ENCODE measurements around the gene NPIPA7. TPM values are rescaled to one million over a fixed set of nuclear protein-coding genes. Genes with fewer than 3 reads are reported as not detected.
"Not testable (repeated sequence)": the region's sequence is repeated elsewhere in the genome, so short reads cannot be mapped to it uniquely, and the experiment has no call there.

The NPIPA7 gene
- polyA plus RNA-seq, 3 donors from 2014 or later = 0.90 to 1.0 TPM; not detected in 1

DNA sequence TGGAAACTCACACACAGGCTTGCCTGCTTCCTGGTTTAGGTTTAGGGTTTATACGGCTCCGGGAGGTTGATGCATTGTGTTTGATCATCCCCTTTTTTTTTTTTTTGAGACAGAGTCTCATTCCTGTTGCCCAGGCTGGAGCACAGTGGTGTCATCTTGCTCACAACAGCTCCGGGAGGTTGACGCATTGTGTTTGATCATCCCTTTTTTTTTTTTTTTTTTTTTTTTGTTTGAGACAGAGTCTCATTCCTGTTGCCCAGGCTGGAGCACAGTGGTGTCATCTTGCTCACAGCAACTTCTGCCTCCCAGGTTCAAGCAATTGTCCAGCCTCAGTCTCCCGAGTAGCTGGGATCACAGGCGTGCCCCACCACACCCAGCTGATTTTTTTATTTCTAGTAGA, 20.7 kb downstream of the NPIPA7 start:
- not testable (repeated sequence) for H3K4me3 Mint-ChIP-seq; H3K4me1 Mint-ChIP-seq; H3K36me3 Mint-ChIP-seq; DNase-seq; H3K9me3 Mint-ChIP-seq; H3K27ac Mint-ChIP-seq; H3K27me3 Mint-ChIP-seq (ENCODE audit: low read depth in 3 of 3)

DNA sequence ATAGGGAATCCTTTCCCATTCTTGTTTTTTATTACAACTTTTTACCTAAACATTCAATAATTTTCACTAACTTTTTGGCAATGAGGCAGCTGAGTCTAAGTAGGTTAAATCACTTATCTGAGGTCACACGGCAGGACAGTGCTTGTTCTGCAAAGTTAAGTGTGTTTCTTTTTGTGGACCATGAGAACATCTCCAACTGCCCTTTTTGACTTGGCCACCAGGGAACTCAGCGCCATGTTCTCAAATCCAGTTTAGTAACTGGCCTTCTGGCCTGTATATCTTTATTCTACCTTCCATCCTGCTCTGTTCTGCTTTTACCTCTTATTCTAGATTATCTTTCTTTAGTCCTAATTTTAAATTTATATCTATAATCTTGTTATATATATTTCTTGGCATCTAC, 23.4 kb downstream of the NPIPA7 start:
- not testable (repeated sequence) for H3K36me3 Mint-ChIP-seq; H3K27ac Mint-ChIP-seq; H3K4me1 Mint-ChIP-seq; H3K27me3 Mint-ChIP-seq (ENCODE audit: low read depth in 3 of 3); H3K4me3 Mint-ChIP-seq; DNase-seq; H3K9me3 Mint-ChIP-seq

DNA sequence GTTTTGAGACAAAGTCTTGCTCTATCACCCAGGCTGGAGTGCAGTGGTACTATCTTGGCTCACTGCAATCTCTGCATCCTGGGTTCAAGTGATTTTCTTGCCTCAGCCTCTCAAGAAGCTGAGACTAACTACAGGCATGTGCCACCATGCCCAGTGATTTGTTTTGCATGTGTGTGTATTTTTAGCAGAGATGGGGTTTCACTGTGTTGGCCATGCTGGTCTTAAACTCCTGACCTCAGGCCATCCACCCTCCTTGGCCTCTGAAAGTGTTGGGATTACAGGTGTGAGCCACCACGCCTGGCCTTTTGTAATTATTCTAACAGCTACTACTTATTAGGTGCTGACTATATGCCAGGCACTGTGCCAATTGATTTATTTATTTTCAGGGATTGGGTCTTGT, 25.3 kb downstream of the NPIPA7 start:
- H3K27me3 Mint-ChIP-seq (ENCODE audit: low read depth in 3 of 3) = not testable (repeated sequence)

DNA sequence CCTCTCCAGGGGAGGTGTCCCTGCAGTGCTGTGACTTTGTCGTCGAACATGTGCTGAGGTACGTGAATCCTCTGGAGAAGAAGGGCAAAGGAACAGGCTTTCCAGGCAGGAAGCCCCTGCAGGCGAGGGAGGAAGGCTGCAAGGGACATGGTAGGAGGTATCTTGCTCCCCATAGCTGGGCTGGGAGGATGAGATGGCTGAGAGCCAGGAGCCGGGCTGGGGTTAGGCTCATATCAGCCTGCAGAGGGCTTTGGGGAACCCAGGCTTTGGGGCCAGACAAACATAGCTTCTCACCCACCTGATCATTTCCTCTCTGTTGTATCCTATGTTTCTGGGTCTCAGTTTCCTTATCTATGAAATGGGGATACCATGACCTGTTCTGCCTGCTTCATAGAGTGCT, 26.5 kb downstream of the NPIPA7 start:
- not testable (repeated sequence) for H3K4me1 Mint-ChIP-seq; H3K9me3 Mint-ChIP-seq; H3K27me3 Mint-ChIP-seq (ENCODE audit: low read depth in 3 of 3); H3K4me3 Mint-ChIP-seq; H3K27ac Mint-ChIP-seq; H3K36me3 Mint-ChIP-seq; DNase-seq

More for the DNA sequence above, 25.3 kb downstream of the NPIPA7 start:
- not testable (repeated sequence) for DNase-seq, H3K4me3 Mint-ChIP-seq, H3K9me3 Mint-ChIP-seq, H3K36me3 Mint-ChIP-seq, H3K27ac Mint-ChIP-seq, H3K4me1 Mint-ChIP-seq

- not testable (repeated sequence) for H3K36me3 Mint-ChIP-seq; DNase-seq; H3K9me3 Mint-ChIP-seq; H3K4me3 Mint-ChIP-seq; H3K27ac Mint-ChIP-seq; H3K4me1 Mint-ChIP-seq; H3K27me3 Mint-ChIP-seq (ENCODE audit: low read depth in 3 of 3)
Measured at GRCh38 chr16:16408430-16408829, 29.5 kb downstream of the NPIPA7 start.

DNA sequence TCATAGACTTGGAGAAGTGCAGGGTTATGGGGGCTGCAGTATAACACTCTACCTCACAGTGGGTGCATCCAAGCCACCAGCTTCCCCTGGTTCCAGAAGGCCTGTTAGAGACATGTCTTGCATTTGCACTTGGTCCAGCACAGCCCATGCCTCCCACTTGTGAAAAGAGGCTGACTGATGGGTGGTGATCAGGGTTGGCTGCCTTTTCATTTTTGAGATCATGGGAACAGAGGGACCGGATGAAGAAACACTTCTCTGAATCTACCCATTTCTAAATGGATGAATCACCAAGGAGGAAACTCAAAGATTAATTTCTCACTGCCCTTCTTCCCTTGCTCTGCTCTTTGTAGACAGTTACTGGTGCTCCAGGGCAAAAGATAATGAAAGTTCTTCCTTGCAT, 34.8 kb downstream of the NPIPA7 start:
- not testable (repeated sequence) for H3K36me3 Mint-ChIP-seq; H3K9me3 Mint-ChIP-seq; H3K4me1 Mint-ChIP-seq; H3K27me3 Mint-ChIP-seq (ENCODE audit: low read depth in 3 of 3); H3K27ac Mint-ChIP-seq; H3K4me3 Mint-ChIP-seq; DNase-seq

DNA sequence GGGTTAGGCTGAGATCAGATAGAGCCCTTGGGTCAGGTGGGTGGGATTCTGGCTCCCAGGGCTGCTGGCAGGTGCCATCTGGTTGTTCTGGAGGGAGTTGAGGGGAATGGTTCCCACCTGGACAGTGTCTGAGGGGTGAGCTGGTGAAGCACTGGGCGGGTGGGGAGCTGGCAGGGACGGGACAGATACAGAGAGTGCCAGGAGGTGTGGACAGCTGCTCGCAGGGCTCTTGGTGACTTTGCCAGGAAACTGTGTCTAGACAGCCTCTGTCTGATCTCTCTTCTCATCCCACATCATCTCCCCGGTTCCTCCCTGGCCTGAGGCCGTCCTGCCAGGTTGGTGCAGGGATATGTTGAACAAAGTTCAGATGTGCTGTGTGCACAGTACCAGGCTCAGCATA, 38.1 kb downstream of the NPIPA7 start:
- DNase-seq; H3K36me3 Mint-ChIP-seq; H3K4me1 Mint-ChIP-seq; H3K27ac Mint-ChIP-seq; H3K4me3 Mint-ChIP-seq; H3K27me3 Mint-ChIP-seq (ENCODE audit: low read depth in 3 of 3); H3K9me3 Mint-ChIP-seq: not testable (repeated sequence)

DNA sequence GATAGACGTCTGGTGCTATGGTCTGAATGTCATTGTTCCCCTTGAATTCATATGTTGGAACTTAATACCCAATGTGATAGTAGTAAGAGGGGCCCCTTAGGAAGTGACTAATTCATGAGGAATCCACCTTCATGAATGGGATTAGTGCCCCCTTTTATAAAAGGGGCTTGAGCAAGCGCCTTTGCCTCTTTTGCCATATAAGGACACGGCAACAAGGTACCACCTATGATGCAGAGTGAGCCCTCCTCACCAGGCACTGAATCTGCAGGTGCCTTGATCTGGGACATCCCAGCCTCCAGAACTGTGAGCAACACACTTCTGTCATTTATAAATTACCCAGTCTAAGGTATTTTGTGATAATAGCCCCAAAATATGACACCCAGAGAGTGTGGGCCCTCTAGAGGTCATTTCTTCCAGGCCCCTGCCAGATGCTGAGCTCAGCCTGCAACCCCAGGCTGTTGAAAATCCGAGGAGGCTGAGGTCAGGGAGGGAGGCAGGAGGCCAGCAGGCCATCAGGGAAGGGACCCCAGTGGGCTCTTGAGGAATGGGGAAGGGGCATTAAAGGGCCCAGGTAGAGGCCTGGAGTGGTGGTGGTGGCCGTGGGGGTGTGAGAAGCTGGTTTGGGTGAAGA, 39.1 kb downstream of the NPIPA7 start:
- not testable (repeated sequence) for H3K27ac Mint-ChIP-seq, H3K4me1 Mint-ChIP-seq, H3K4me3 Mint-ChIP-seq

GRCh38 chr16:16420515-16420914, 41.6 kb downstream of the NPIPA7 start:
- not testable (repeated sequence) for H3K4me3 Mint-ChIP-seq; DNase-seq; H3K27ac Mint-ChIP-seq; H3K4me1 Mint-ChIP-seq; H3K27me3 Mint-ChIP-seq (ENCODE audit: low read depth in 3 of 3); H3K36me3 Mint-ChIP-seq; H3K9me3 Mint-ChIP-seq

More for the DNA sequence above, 39.1 kb downstream of the NPIPA7 start:
- H3K9me3 Mint-ChIP-seq; H3K27me3 Mint-ChIP-seq (ENCODE audit: low read depth in 3 of 3); H3K36me3 Mint-ChIP-seq; DNase-seq: not testable (repeated sequence)

DNA sequence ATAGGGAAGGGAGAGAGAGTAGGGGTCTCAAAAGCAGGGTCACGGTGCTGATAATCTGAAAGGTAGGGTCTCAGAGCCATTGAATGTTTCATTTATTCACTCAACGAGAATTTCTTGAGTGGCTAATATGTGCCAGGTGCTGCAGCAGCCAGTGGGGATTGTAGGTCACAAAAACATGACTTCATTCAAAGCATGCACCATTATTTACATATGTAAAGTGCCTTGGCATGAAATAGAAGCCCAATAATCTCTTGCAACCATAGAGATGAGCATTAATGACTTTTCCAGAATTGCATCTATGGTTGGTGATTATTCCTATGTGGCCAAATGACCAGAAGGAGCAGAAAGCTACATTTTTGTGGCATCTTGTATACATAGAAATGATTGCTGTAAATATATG, 46.2 kb downstream of the NPIPA7 start:
- H3K36me3 Mint-ChIP-seq; H3K4me1 Mint-ChIP-seq; H3K27me3 Mint-ChIP-seq (ENCODE audit: low read depth in 3 of 3); H3K4me3 Mint-ChIP-seq; H3K9me3 Mint-ChIP-seq; H3K27ac Mint-ChIP-seq; DNase-seq: not testable (repeated sequence)

GRCh38 chr16:16431135-16431534, 52.2 kb downstream of the NPIPA7 start:
- not testable (repeated sequence) for H3K4me1 Mint-ChIP-seq

DNA sequence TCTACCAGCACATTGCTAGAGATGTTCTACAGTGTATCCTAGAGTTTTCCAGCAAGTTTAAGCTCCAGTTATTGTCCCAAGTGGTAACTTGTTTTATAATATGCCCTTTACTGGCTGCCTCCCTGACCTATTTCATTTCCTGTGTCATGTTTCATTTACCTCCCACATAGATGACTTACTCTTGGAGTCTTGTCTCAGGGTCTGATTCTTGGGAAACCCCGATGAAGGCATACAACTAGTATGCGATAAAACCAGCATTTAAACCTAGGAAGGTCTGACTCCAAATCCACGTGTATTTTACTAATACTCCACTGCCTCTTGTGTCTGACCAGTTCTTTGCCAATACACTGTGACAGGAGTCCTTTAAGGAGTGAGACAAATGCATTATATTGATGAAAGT, 55.8 kb downstream of the NPIPA7 start:
- H3K27me3 Mint-ChIP-seq (ENCODE audit: low read depth in 3 of 3); H3K36me3 Mint-ChIP-seq; H3K4me1 Mint-ChIP-seq; DNase-seq; H3K4me3 Mint-ChIP-seq; H3K27ac Mint-ChIP-seq; H3K9me3 Mint-ChIP-seq: not testable (repeated sequence)

More at GRCh38 chr16:16431135-16431534, 52.2 kb downstream of the NPIPA7 start:
- H3K36me3 Mint-ChIP-seq; H3K27me3 Mint-ChIP-seq (ENCODE audit: low read depth in 3 of 3); H3K9me3 Mint-ChIP-seq; H3K4me3 Mint-ChIP-seq; DNase-seq; H3K27ac Mint-ChIP-seq: not testable (repeated sequence)

DNA sequence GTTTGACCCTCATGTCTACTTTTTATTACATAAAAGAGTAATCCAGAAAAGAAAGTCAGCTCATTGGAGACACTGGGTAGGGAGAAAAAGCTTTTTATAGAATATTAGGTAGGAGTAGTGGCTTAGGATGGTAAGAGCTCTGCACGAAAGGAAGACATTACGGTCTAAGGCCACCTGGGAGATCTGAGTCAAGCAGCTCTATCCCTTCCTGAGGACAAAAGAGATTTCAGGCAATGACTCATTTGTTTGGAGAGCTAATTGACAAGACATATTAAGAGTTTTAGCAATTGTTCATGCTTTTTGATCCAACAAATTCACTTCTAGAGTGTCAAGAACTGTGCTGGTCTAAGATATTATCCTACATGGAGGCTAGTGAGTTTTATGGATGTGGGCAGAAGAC, 62.5 kb downstream of the NPIPA7 start:
- not testable (repeated sequence) for H3K36me3 Mint-ChIP-seq, H3K4me3 Mint-ChIP-seq

More for the DNA sequence above, 62.5 kb downstream of the NPIPA7 start:
- DNase-seq; H3K27ac Mint-ChIP-seq; H3K27me3 Mint-ChIP-seq (ENCODE audit: low read depth in 3 of 3); H3K4me1 Mint-ChIP-seq; H3K9me3 Mint-ChIP-seq: not testable (repeated sequence)

Measured in immature natural killer cell (primary cell).